ENCODE results near the gene CASP7. TPM values are rescaled to one million over a fixed set of nuclear protein-coding genes. Genes with fewer than 3 reads are reported as not detected.

Gene CASP7
- total RNA-seq, 1 donor from 2014 or later: 21.8 TPM

- no peak for DNase-seq
Measured at GRCh38 chr10:113666682-113667252, 12.9 kb upstream of the CASP7 start.

- peak; percentile 62 for DNase-seq
Measured at GRCh38 chr10:113680190-113681111, 739 bp downstream of the CASP7 start.

GRCh38 chr10:113681533-113682470 is 2.1 kb downstream of the CASP7 start:
- no peak for DNase-seq

- DNase-seq: no peak
Measured at GRCh38 chr10:113683300-113683699, 3.6 kb downstream of the CASP7 start.

GRCh38 chr10:113686028-113686427 is 6.3 kb downstream of the CASP7 start:
- DNase-seq: no peak

- no peak for DNase-seq
Measured at GRCh38 chr10:113687037-113687436, 7.3 kb downstream of the CASP7 start.

GRCh38 chr10:113689057-113689456 is 9.3 kb downstream of the CASP7 start:
- DNase-seq: no peak

GRCh38 chr10:113689574-113689973 is 9.9 kb downstream of the CASP7 start:
- DNase-seq: no peak

GRCh38 chr10:113690749-113691148 is 11.0 kb downstream of the CASP7 start:
- DNase-seq: no peak

GRCh38 chr10:113691381-113691780 is 11.7 kb downstream of the CASP7 start:
- no peak for DNase-seq

GRCh38 chr10:113692271-113692670 is 12.6 kb downstream of the CASP7 start:
- no peak for DNase-seq

GRCh38 chr10:113693348-113693747 is 13.6 kb downstream of the CASP7 start:
- no peak for DNase-seq

- no peak for DNase-seq
Measured at GRCh38 chr10:113695691-113696090, 16.0 kb downstream of the CASP7 start.

- no peak for DNase-seq
Measured at GRCh38 chr10:113697595-113697994, 17.9 kb downstream of the CASP7 start.

GRCh38 chr10:113704637-113705343 is 25.1 kb downstream of the CASP7 start:
- DNase-seq: peak; percentile 8

- no peak for DNase-seq
Measured at GRCh38 chr10:113705344-113705652, 25.6 kb downstream of the CASP7 start.

- DNase-seq: no peak
Measured at GRCh38 chr10:113706623-113707022, 26.9 kb downstream of the CASP7 start.

- DNase-seq: no peak
Measured at GRCh38 chr10:113708640-113709039, 28.9 kb downstream of the CASP7 start.

- DNase-seq: no peak
Measured at GRCh38 chr10:113709221-113709838, 29.6 kb downstream of the CASP7 start.

GRCh38 chr10:113711142-113711541 is 31.4 kb downstream of the CASP7 start:
- no peak for DNase-seq

- no peak for DNase-seq
Measured at GRCh38 chr10:113712024-113712423, 32.3 kb downstream of the CASP7 start.
